SK-N-MC (cell line): ENCODE results near the gene BSPRY.

Source experiments
- DNase-seq: peaks from one replicate; pipeline ENCODE4 v3.0.0-alpha.2; 2011; ENCODE audit warnings: low read depth, low spot score
- H3K27ac ChIP-seq: fragments of 200-600 bp; sonication (generic); 2 replicates; pipeline ENCODE4 v1.5.1; 2016; ENCODE audit warnings: mixed run types
- H3K36me3 ChIP-seq: fragments of 200-600 bp; sonication (generic); 2 replicates; pipeline ENCODE4 v1.6.1; 2017; ENCODE audit warnings: antibody characterized with exemption, low read length, mixed read lengths; ENCODE audit not compliant: insufficient read depth
- H3K4me3 ChIP-seq: fragments of 200-600 bp; sonication (generic); 2 replicates; pipeline ENCODE4 v1.5.1; 2016
- H3K9ac ChIP-seq: fragments of 200-600 bp; sonication (generic); 2 replicates; pipeline ENCODE4 v1.8.0; 2017; ENCODE audit warnings: mixed run types, mixed read lengths; ENCODE audit not compliant: insufficient read length
- H3K9me3 ChIP-seq: fragments of 200-600 bp; sonication (generic); 2 replicates; pipeline ENCODE4 v1.6.1; 2017; ENCODE audit warnings: low read depth, mild to moderate bottlenecking, antibody characterized with exemption, low read length, moderate library complexity, mixed read lengths
- EZH2 ChIP-seq: fragments of 200-600 bp; sonication (generic); IDR thresholded peaks from one replicate; pipeline ENCODE4 v1.6.1; 2017; ENCODE audit warnings: antibody characterized with exemption
- FOXP2 ChIP-seq: optimal IDR thresholded peaks from 2 replicates; pipeline ENCODE3; 2011; ENCODE audit warnings: mild to moderate bottlenecking, moderate library complexity; ENCODE audit not compliant: insufficient read depth; ENCODE audit errors: extremely low read length, control extremely low read depth
- POLR2AphosphoS5 ChIP-seq: IDR thresholded peaks from 2 replicates; pipeline ENCODE4 v1.6.1; 2012; ENCODE audit warnings: mild to moderate bottlenecking, low read depth, low read length, borderline replicate concordance

Gene BSPRY

GRCh38 chr9:113348437-113348836, 904 bp upstream of the BSPRY start:
- Histone ChIP-seq H3K9me3 (no peaks in the 10 kb centered on the region), H3K4me3 (no peak overlapping the region), H3K27ac (no peak overlapping the region), H3K36me3 (no peaks in the 10 kb centered on the region), H3K9ac (no peak overlapping the region)
- TF ChIP-seq POLR2AphosphoS5 (no peak), FOXP2 (no peak), EZH2 (no peak)
- DNase-seq, result no peak

- Histone ChIP-seq H3K9me3 (no peaks in the 10 kb centered on the region), H3K9ac (no peak overlapping the region), H3K4me3 (peak overlapping the region; percentile 78), H3K27ac (no peak overlapping the region), H3K36me3 (no peaks in the 10 kb centered on the region)
- no peak for DNase-seq
- TF ChIP-seq FOXP2, result no peak
Measured at GRCh38 chr9:113349066-113349444, 286 bp upstream of the BSPRY start.

GRCh38 chr9:113350107-113350661, 843 bp downstream of the BSPRY start:
- Histone ChIP-seq H3K9me3 (no peaks in the 10 kb centered on the region), H3K36me3 (no peaks in the 10 kb centered on the region), H3K4me3 (peak overlapping the region; percentile 78), H3K27ac (no peak overlapping the region), H3K9ac (no peak overlapping the region)
- DNase-seq, result no peak
- TF ChIP-seq EZH2 (no peak), POLR2AphosphoS5 (no peak), FOXP2 (no peak)

GRCh38 chr9:113350937-113351336, 1.6 kb downstream of the BSPRY start:
- H3K9ac ChIP-seq, result no peak overlapping the region
- no peaks in the 10 kb centered on the region for H3K36me3 ChIP-seq
- TF ChIP-seq POLR2AphosphoS5 (no peak), EZH2 (no peak), FOXP2 (no peak)
- no peaks in the 10 kb centered on the region for H3K9me3 ChIP-seq
- no peak for DNase-seq
- 0 out of 2 replicates have a peak overlapping the region, but pooled peaks have one; percentile 54 for H3K27ac ChIP-seq
- peak overlapping the region; percentile 43 for H3K4me3 ChIP-seq

- no peak for TF ChIP-seq POLR2AphosphoS5
- no peak for TF ChIP-seq FOXP2
- no peak for TF ChIP-seq EZH2
- Histone ChIP-seq H3K36me3 (no peaks in the 10 kb centered on the region), H3K4me3 (no peak overlapping the region), H3K9ac (no peak overlapping the region), H3K27ac (no peak overlapping the region), H3K9me3 (no peaks in the 10 kb centered on the region)
- DNase-seq, result no peak
Measured at GRCh38 chr9:113352006-113352405, 2.7 kb downstream of the BSPRY start.

- H3K27ac ChIP-seq, result no peak overlapping the region
- H3K9me3 ChIP-seq, result no peaks in the 10 kb centered on the region
- no peak for DNase-seq
- H3K4me3 ChIP-seq, result no peak overlapping the region
- H3K36me3 ChIP-seq, result no peaks in the 10 kb centered on the region
- TF ChIP-seq EZH2 (no peak), FOXP2 (no peak), POLR2AphosphoS5 (no peak)
- no peak overlapping the region for H3K9ac ChIP-seq
Measured at GRCh38 chr9:113352411-113352810, 3.1 kb downstream of the BSPRY start.

- Histone ChIP-seq H3K4me3 (no peak overlapping the region), H3K27ac (no peak overlapping the region), H3K9me3 (no peaks in the 10 kb centered on the region), H3K9ac (no peak overlapping the region), H3K36me3 (no peaks in the 10 kb centered on the region)
- no peak for DNase-seq
- no peak for TF ChIP-seq FOXP2
- no peak for TF ChIP-seq EZH2
- no peak for TF ChIP-seq POLR2AphosphoS5
Measured at GRCh38 chr9:113355040-113355596, 5.8 kb downstream of the BSPRY start.

- Histone ChIP-seq H3K27ac (no peak overlapping the region), H3K36me3 (no peaks in the 10 kb centered on the region), H3K9me3 (no peaks in the 10 kb centered on the region), H3K4me3 (peak overlapping the region; percentile 36), H3K9ac (no peak overlapping the region)
- TF ChIP-seq POLR2AphosphoS5 (no peak), FOXP2 (no peak), EZH2 (no peak)
- DNase-seq, result no peak
Measured at GRCh38 chr9:113356686-113357292, 7.4 kb downstream of the BSPRY start.

- DNase-seq, result no peak
- no peaks in the 10 kb centered on the region for H3K36me3 ChIP-seq
- no peak overlapping the region for H3K27ac ChIP-seq
- no peaks in the 10 kb centered on the region for H3K9me3 ChIP-seq
- TF ChIP-seq FOXP2 (no peak), EZH2 (no peak), POLR2AphosphoS5 (no peak)
- H3K9ac ChIP-seq, result no peak overlapping the region
- no peak overlapping the region for H3K4me3 ChIP-seq
Measured at GRCh38 chr9:113359385-113359784, 10.0 kb downstream of the BSPRY start.
